ENCODE results near the gene TUT7.

DNA sequence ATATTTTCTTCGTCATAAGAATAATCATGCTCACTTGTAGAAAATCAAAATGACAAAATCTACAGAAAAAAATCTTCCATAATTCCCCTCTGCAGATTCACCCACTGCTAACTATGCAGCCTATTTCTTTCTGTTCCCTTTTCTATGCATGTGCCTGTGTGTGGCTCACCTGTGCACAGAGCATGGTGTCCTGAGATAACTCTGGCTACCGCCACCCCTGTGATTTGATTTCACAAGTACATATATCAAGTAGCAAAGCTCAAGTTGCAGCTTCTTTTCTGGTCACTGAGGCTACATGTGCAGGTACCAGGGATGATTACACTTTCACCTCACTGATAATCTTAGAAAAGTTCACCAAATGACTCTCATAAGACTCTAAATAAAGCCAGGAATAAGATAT is 53.5 kb downstream of the TUT7 start:
- TF ChIP-seq SUZ12 (IDR thresholded peaks at IDR 0.05; ENCODE audit: extremely low read depth, insufficient read depth, insufficient read length) (no peak), YY1 (IDR thresholded peaks at IDR 0.05; ENCODE audit: insufficient read depth, insufficient read length) (no peak)
